Endometrial microvascular endothelial cells (primary cell): ENCODE data around the gene MAPK12. TPM values are rescaled to one million over a fixed set of nuclear protein-coding genes. Genes with fewer than 3 reads are reported as not detected.

ENCODE experiments used
- in situ Hi-C: cut with HindIII; loops from 2 replicates; pipeline ENCODE4 v1.10.0; 2017; ENCODE audit warnings: low sequenced_read_pairs, low pct_unique_long_range_greater_than_20kb; ENCODE audit errors: inconsistent ontology term
- total RNA-seq: library from RNA; depleted of rRNA; stranded (reverse); fragments of >200 nt; gene quantifications from one replicate; pipeline ENCODE4 v1.2.3, GENCODE V29; 2015; ENCODE audit errors: inconsistent ontology term

MAPK12 gene
- total RNA-seq, 1 donor from 2014 or later: 50.4 TPM

DNA sequence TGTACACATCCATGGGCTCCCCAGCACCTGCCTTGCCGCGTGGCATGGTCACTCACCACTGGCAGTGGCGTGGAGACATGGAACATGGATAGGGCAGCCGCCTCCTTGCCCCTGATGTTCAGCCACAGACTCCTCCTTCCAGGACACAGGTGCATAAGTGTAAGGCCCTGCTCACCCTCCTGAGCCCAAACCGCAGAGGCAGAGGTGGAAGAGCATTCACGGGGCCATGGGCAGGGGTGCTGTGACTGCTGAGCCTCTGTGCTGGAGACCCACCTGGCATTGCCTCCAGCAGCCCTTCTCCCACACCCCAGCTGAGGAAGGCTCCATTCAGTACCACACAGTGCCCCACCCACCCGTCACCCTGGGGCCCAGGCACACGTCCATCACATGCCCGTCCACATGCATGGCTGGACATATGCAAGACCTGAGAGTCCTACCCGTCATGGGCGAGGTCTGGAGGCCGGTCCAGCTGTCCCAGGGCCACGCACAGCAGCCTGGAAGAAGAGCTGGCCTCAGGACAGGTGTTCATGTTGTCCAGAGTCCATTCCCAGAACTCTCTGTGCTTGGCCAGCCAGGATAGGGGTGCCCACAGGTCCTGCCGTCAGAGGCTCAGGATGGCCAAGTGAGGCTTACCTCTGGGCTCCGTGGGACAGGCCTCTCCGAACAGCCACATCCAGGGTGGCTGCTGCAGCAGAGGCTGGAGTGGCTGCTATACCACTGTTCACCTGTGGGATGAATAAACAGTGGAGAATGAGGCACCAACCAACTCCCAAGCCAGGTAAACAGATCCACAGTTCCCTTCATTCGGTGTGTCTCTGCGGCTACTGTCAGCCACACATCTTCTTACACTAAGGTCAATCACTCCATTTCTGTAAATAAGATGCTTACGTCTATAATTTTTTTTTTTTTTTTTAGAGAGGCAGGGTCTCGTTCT is 15.0 kb downstream of the MAPK12 start:
- in situ Hi-C loops: no loop called here

DNA sequence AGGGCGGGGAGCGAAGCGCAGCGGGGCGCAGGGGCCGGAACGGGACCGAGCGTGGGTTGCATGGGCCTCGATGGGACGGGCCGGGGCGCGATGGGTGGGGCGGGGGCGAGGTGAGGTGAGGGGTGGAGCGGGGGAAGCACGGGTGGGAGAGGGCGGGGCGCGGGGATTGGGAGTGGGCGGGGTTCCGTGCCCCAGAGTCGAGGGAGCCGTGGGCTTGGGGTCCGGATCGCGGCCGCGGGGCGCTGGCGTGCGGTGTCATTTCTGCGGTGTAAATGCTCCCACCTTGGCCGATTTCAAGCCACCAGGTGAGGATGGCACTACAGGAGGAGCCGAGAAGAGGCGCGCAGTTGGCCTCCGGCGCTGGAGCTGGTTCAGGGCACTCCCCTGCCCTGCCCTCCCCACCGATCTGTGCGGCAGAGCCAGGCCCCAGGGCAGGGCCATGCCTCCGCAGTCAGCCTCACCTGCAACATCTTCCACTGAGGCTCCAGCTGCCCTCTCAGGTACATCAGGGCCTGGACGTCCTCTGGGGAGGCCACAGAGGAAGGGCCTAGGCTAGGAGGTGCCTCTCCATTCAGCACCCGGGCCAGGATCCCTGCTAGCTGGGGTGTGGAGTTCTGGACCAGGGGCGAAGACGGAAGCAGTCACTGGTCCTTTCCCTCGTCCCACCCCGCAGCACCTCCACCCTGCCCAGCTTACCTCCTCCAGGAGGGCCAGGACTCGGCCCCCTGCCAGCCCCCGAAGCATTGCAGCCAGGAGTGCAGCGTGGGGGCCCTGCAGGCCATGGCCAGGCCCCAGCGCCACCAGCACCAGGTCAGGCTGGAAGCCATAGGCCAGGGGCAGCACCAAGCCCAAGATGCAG is 16.0 kb downstream of the MAPK12 start:
- in situ Hi-C loops: no loop called here

DNA sequence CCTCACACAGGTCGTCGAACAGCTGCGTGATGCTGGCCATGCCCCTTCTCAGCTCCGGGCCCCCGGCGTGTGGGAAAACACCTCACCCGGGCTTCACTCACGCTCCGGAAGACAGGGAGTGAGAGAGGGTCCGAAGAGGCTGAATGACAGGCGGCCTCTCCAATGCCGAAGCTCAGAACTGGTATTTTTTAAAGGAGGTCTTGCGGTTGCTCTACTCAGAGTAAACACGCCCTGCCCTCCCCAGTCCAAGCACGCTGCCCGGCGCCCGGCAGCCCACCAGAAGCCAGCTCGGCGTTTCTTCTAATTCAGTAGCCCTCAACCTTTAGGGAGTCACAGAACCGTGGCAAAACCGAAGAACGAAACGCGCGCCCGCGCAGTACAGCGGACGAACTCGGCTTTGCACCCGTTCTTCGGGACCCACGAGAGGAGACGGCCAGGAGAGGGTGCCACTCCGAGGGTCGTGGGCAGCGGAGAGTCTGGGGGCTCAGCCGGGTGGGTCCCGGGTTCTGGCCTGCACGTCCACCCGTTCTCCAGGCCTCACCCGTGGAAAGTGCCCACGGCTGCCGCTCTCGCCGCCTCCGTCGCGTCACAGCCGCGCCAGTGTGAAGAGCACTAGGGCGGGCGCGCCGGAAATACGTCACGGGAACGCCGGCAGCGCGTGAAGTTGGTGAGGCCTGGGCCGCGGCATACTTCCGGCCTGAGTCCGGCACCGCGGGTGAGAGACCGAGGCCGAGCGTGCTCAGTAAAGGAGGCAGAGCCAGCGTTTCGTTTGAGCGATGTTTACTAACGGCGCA is 16.9 kb downstream of the MAPK12 start, which contains the start of gene TUBGCP6:
Gene TUBGCP6 (minus strand): TSS at position 604 of the 794 bp plus-strand sequence. CDS start 564 bp downstream, at position 40.
- in situ Hi-C loops: no loop called here

DNA sequence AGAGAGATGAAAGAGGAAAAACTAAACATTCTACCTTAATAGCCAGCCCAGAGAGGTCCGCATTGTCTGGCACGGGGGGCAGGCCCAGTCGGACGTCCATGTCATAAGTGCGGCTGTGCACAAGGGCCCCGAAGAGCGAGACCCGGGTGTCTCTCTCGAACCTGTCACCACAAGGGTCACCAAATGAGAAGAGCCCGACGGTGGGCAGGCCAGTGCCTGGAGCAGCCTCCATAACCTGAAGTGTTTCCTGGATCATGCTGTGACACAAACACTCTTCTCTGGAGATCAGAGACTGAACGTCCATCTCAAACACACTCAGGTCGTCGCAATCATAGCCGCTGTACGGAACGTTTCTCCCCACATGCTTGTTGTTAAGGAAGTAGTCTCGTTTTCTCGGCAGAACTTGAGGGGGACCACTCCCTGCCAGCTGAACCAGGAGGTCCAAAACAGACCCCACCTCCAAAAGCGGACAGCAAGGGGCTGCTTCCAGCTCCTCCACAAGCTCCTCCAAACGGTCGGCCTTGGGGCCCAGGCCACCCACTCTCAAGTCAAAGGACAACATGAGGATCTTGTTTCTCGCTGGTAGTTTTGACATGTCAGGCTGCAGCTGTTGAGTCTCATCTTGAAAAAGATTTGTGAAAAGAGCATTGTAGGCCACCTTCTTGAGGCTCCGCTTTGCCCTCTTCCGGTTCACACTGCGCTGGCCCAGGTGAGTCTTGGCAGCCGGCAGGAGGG is 17.6 kb downstream of the MAPK12 start:
- in situ Hi-C loops: no loop called here

DNA sequence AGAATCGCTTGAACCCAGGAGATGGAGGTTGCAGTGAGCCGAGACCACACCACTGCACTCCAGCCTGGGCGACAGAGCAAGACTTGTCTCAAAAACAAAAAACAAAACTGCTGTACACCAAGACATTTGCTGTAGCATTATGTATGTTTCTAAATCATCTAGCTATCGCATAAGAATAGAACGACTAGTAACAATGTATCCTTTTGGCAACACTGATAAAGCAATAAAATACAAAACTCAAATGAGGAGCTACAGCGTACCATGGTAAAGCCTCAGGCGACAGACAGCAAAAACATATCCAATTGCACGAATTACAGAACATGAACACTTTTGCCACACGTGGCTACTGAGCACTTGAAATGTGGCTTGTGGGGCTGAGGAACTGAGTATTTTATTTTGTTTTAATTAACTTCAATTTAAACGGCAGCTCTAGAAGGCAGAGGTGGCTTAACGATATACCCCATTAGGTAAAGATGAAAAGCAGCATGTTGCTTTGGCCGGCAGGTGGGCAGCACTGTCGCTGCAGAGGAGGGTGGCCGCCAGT is 19.0 kb downstream of the MAPK12 start:
- in situ Hi-C loops: no loop called here

DNA sequence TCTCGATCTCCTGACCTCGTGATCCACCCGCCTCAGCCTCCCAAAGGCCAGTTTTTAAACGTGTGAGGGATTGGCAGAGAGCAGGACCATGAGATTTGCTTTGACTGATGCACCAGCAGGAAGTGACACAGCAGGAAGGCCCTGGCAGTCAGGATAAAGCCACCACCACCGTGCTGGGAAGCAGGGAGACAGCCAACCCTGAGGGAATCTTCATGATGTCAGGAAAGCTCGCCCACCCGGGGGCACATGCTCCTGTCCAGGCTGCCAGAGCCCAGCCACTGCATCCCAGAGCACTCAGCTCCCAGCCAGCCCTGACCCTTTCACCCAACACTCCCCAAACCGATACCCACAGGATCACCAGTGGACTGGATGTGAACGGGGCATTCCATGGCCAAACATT is 22.7 kb downstream of the MAPK12 start:
- in situ Hi-C loops: no loop called here

DNA sequence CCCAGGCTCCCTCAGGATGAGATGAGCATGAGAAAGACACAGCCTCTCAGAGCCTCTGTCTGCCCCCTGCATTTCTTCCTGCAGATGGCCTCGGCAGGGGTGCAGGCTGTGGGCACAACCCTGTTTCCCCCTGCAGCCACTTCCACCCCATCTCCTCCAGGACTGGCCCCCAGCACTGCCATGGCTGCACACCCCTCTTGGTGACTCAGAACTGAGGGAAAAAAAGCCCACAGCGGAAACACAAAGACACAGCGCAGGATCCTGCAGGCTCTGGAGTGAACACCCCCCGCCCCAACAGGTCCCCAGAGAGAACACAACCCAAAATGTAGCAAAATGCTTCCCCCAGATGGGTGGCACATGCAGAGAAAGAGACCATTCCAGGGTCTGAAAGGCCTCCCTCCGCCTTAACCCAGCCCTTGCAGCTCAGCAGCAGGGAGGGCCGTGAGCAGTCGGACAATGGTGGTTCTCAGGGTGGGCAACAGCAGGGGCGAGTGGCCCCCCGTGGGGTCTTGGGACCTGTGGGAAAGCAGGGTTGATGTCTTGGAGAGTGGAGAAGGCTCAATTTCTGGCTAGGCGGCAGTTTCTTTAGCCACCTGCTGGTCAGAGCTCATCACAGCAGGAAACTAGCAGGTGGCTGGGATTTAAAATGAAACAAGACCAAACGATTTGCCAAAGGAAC is 24.6 kb downstream of the MAPK12 start:
- in situ Hi-C loops: no loop called here

DNA sequence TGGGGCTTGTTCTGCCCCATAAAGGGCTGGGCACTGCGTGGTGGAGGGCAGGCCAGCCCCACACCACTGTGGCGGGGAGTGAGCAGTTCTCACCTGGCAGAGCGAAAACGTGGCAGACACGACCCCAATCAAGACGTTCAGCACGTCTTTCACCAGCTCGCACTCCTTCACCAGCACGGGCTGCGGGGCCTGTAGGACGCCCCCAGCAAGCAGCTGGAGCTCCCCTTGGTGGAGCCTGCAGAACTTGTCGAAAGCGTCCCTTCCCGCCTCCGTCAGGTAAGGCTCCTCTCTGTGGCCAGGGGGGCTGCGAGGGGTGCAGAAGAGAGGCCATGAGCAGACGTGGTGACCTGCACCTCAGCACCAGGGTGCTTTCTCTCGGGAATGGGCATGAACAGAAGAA is 28.3 kb downstream of the MAPK12 start:
- in situ Hi-C loops: no loop called here

DNA sequence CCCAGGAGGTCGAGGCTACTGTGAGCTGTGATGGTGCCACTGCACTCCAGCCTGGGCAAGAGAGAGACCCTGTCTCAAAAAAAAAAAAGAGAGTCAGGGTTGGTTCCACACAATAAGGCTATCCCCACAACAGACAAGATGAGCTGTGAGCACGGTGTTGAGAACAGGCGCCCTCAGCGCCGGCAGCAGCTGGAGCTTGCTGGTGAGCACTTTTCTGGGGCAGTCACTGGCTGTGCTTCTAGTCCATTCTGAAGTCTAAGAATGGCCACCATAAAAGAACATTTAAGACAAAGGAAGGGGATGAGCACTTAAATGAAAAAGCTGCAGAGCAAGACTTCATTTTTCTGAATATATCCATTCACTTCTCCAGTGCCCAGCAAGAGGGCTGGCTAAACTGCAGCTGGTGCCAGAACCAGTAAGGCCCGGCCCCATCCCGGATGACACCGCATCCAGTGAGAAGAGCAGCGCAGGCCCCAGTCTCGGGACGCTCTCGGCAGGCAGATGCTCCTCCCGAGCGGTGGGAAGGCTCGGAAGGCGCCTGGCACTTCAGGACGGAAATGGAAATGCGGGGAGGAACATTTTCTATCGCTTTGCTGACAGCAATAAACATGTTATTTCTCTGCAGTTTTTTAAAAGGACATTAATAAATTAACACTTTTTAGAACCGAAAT is 28.9 kb downstream of the MAPK12 start:
- in situ Hi-C loops: no loop called here

DNA sequence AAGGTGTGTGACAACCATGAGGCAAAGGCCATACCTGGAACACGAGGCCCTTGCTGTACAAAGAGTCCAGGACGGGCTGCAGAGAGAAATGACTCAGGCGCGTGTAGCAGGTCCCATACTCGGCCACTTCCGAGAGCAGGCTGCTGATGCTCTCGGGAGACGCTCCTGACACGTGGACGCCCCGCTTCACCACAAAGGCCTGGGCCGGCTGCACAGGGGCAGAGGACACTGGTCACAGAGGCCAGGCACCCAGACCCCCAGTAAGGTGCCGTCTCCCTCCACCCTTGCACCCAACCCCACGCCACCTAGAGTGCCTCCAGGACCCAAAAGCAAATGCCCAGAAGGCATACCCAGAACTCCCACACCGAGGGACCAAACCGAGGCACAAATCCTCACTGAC is 32.1 kb downstream of the MAPK12 start:
- in situ Hi-C loops: no loop called here

DNA sequence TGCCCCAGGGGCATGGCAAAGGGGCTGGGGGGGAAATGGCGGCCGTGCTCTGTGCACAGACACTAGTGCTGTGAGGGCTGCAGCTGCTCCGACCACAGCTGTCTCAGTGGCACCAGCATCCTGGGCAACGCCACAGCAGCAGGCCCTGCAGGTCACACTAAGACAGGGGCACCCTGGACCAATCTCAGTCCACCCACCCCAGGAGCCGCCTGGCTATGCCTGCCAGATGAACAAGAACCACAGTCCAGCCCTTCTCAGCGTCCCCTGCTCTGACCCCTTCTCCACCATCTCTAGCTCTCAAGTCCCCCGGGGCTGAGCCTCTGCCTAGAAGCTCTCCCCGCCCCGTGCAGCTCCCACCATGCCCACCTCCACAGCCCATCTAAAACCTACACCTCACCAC is 33.1 kb downstream of the MAPK12 start:
- in situ Hi-C loops: no loop called here

DNA sequence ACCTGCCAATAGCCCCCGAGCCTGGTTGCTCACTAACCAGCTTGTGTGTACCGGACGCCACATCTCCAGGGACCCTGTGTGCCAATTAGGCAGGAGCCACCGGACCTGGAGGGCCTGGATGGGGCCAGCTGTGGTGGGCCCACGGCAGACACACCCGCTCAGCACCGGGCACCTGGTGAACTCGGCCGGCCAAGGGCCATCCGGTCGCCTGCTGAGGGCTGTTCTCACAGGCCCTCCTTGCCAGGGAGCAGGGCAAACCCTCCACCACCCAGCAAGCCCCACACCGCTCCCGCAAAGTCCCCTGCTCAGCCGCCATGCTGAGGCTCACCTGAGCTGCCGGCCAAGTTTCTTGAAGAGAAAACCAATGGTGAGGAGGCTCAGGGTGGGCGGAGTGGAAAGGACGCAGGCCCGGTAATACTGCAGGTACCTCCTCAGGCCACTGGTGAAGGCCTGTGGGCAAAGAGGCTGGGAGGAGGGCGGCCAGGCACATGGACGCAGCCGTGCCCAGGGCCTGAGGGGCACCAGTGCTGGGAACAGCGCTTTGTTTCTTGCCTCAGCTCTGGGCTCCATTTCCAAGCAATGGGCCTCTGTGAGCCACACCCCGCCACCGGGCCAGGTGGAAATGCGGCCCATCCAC is 33.8 kb downstream of the MAPK12 start:
- in situ Hi-C loops: no loop called here

DNA sequence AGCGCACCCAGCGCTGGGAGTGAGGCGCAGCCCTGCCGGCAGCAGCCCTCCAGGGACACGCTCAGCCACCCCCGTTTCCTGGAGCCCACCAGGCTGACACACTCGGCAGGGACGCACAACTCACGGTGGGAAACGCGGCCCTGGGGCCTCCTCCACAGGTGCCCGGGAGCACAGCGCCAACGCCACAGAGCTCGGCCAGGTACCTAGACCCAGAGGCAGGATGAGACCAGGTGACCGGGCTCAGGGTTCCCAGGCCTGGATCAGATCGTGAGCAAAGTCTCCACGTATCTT is 34.7 kb downstream of the MAPK12 start:
- in situ Hi-C loops: no loop called here

DNA sequence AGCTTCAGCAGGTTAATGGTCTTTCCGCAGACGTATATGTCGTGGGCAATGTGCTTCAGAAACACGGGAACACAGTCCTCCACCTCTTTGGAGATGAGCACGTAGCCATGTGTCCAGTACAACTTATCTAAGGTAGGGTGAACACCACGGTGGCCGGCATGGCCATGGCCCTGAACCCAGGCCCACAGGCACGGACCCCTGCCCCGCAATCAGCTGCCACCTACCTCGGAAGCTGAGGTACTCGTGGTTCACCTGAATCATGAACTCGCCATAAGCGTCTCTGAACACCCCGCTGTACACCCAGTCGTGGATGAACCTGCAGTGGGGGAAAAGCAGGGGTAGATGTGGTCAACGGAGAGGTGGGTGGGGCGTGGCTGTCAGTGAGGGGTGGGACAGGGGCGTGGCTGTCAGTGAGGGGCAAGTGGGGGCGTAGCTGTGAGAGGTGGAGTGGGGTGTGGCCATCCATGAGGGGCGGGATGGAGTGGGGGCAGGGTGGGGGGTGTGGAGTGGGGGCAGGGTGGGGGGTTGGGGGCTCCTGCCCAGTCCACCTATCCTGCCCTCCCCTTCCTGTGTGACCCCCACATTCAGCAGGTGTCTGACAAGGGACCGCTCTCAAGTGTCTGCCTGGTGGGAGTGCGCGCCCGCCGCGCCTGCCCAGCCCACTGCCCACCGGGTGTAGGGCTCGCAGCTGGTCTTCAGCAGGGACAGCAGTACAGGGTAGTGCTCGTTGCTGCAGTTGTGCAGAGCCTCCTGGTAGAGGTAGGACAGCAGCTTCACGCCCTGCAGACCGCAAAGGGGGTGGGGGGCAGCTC is 35.2 kb downstream of the MAPK12 start:
- in situ Hi-C loops: no loop called here

DNA sequence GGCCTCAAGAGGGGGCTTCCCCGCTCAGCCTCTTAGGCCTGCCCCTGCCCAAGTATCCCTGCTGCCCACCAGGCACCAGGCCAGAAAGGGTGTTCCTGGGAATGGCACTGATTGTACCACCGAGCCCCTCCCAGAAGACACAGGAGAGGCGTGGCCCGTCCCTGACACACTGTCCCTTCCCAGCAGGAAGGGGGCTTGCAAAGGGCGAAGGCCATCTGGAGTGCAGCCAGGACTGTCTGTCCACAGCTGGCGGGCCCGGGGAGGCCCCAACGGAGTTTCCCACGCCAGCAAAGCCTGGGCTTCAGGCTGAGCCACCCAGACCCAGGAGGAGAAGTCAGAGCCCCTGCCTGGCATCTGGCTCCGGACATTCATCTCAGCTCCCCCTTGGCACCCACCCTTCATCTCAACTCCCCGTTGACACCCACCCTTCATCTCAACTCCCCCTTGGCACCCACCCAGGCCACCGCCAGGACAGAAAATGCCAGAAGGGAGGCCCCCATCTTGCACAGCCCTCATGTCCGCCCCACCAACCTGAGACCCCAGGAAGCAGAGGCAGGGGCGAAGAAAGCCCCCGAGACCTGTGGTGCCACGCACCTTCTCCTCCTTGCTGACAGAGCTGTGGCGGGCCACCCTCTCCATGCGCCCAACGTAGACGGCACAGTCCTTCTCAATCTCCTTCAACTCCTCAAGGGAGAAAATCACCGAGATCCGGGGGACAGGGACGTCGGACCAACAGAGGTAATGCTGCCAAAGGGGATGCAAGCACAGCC is 36.1 kb downstream of the MAPK12 start:
- in situ Hi-C loops: no loop called here
